IMR-90 (cell line): ENCODE results near the gene MCL1. TPM values are rescaled to one million over a fixed set of nuclear protein-coding genes. Genes with fewer than 3 reads are reported as not detected.

Source experiments
- ATAC-seq: fragments of 200-7000 bp; cut with Tn5 transposase; 2 replicates; pipeline ENCODE4 v1.9.1; 2020; ENCODE audit warnings: low read depth, mild to moderate bottlenecking, moderate library complexity
- BruUV-seq: library from RNA; stranded (reverse); fragments of 400-500 nt; replicated peaks from 2 replicates; lab custom pipeline; 2021; lab: Mats Ljungman, UMichigan
- CTCF ChIA-PET: fragments of 300-600 bp; formaldehyde crosslinking; extraction: SDS; loops from one replicate; lab custom pipeline; 2021; ENCODE audit warnings: antibody characterized with exemption; lab: Yijun Ruan, JAX
- POLR2A ChIA-PET: fragments of 300-600 bp; sonication (Branson Sonifier 250); formaldehyde crosslinking; loops from one replicate; lab custom pipeline; 2022; ENCODE audit warnings: antibody characterized with exemption; ENCODE audit not compliant: unreplicated experiment; lab: Charles Lee
- DNase-seq: peaks from one replicate; pipeline ENCODE4 v3.0.0; 2013
- H2AFZ ChIP-seq: replicated peaks from 2 replicates; pipeline ENCODE3; 2013; ENCODE audit warnings: low read length, mild to moderate bottlenecking; ENCODE audit not compliant: poor library complexity
- H2AK5ac ChIP-seq: 2 replicates; pipeline ENCODE4 v1.6.1; 2013; ENCODE audit warnings: low read depth, low read length, inconsistent platforms
- H2AK9ac ChIP-seq: replicated peaks from 2 replicates; pipeline ENCODE3; 2013; ENCODE audit warnings: mild to moderate bottlenecking, low read depth, low read length, moderate library complexity; ENCODE audit not compliant: poor library complexity
- H2BK120ac ChIP-seq: 2 replicates; pipeline ENCODE4 v1.6.1; 2013; ENCODE audit warnings: low read depth, low read length, inconsistent platforms
- H2BK15ac ChIP-seq: 3 replicates; pipeline ENCODE4 v1.6.1; 2013; ENCODE audit warnings: low read depth, low read length, inconsistent platforms
- H2BK20ac ChIP-seq: 2 replicates; pipeline ENCODE4 v1.6.1; 2013; ENCODE audit warnings: low read depth, mild to moderate bottlenecking, inconsistent platforms, low read length, moderate library complexity
- H2BK5ac ChIP-seq: 2 replicates; pipeline ENCODE4 v1.6.1; 2013; ENCODE audit warnings: mild to moderate bottlenecking, low read depth, low read length, inconsistent platforms; ENCODE audit not compliant: poor library complexity, severe bottlenecking
- H3K14ac ChIP-seq: replicated peaks from 2 replicates; pipeline ENCODE4 v1.6.1; 2013; ENCODE audit warnings: low read depth, low read length, inconsistent platforms
- H3K18ac ChIP-seq: 2 replicates; pipeline ENCODE4 v1.6.1; 2013; ENCODE audit warnings: low read depth, low read length, control low read depth
- H3K23ac ChIP-seq: 2 replicates; pipeline ENCODE4 v1.6.1; 2013; ENCODE audit warnings: low read depth, low read length, inconsistent platforms
- H3K27ac ChIP-seq: 2 replicates; pipeline ENCODE4 v1.5.1; 2013; ENCODE audit warnings: mild to moderate bottlenecking, control low read depth, low read length; ENCODE audit not compliant: insufficient read depth
- H3K27me3 ChIP-seq: 2 replicates; pipeline ENCODE4 v1.6.1; 2013; ENCODE audit warnings: low read length; ENCODE audit not compliant: control insufficient read depth, insufficient read depth
- H3K36me3 ChIP-seq: 2 replicates; pipeline ENCODE4 v1.6.1; 2013; ENCODE audit warnings: low read length, mixed read lengths; ENCODE audit not compliant: control insufficient read depth, insufficient read depth
- H3K4ac ChIP-seq: 2 replicates; pipeline ENCODE4 v1.6.1; 2013; ENCODE audit warnings: low read depth, low read length, inconsistent platforms
- H3K4me1 ChIP-seq: 2 replicates; pipeline ENCODE4 v1.6.1; 2013; ENCODE audit warnings: low read length, mixed read lengths; ENCODE audit not compliant: control insufficient read depth, insufficient read depth
- H3K4me2 ChIP-seq: 2 replicates; pipeline ENCODE4 v1.6.1; 2013; ENCODE audit warnings: low read depth, mild to moderate bottlenecking, control low read depth, low read length, moderate library complexity
- H3K4me3 ChIP-seq: 2 replicates; pipeline ENCODE4 v1.5.1; 2013; ENCODE audit warnings: low read depth, mild to moderate bottlenecking, control low read depth, low read length, moderate library complexity; ENCODE audit not compliant: insufficient read depth
- H3K56ac ChIP-seq: 2 replicates; pipeline ENCODE4 v1.6.1; 2013; ENCODE audit warnings: low read length, inconsistent platforms; ENCODE audit not compliant: insufficient read depth; ENCODE audit errors: extremely low read depth
- H3K79me1 ChIP-seq, 2 experiments: 2 replicates each; pipeline ENCODE4 v1.6.1; 2013; ENCODE audit warnings: low read length in 2 of 2, inconsistent platforms in 1 of 2, low read depth in 1 of 2
- H3K9ac ChIP-seq: 2 replicates; pipeline ENCODE4 v1.6.1; 2013; ENCODE audit warnings: low read depth, low read length, control low read depth
- H3K9me1 ChIP-seq: 2 replicates; pipeline ENCODE4 v1.6.1; 2013; ENCODE audit warnings: low read length, inconsistent platforms; ENCODE audit not compliant: insufficient read depth
- H3K9me3 ChIP-seq: 2 replicates; pipeline ENCODE4 v1.6.1; 2013; ENCODE audit warnings: low read length; ENCODE audit not compliant: control insufficient read depth, insufficient read depth
- H4K20me1 ChIP-seq: 2 replicates; pipeline ENCODE4 v1.6.1; 2013; ENCODE audit warnings: low read length, inconsistent platforms; ENCODE audit not compliant: insufficient read depth
- H4K5ac ChIP-seq: 2 replicates; pipeline ENCODE4 v1.6.1; 2013; ENCODE audit warnings: mild to moderate bottlenecking, low read depth, low read length, control low read depth
- H4K8ac ChIP-seq, 2 experiments: 2 replicates each; pipeline ENCODE4 v1.6.1; 2013; ENCODE audit warnings: low read depth in 2 of 2, low read length in 2 of 2, control low read depth in 1 of 2, inconsistent platforms in 1 of 2
- H4K91ac ChIP-seq: 2 replicates; pipeline ENCODE4 v1.6.1; 2013; ENCODE audit warnings: low read depth, low read length, inconsistent platforms; ENCODE audit not compliant: insufficient read depth
- BHLHE40 ChIP-seq: fragments of 150-350 bp; IDR thresholded peaks from 2 replicates; pipeline ENCODE4 v1.6.1; 2016; ENCODE audit warnings: mild to moderate bottlenecking, low read depth, low read length
- CEBPB ChIP-seq: IDR thresholded peaks from 2 replicates; pipeline ENCODE4 v1.6.1; 2012; ENCODE audit warnings: low read depth, low read length, improper control_type of control experiment
- CHD1 ChIP-seq: IDR thresholded peaks from 2 replicates; pipeline ENCODE4 v1.6.1; 2012; ENCODE audit warnings: low read depth, low read length, improper control_type of control experiment
- FOS ChIP-seq: fragments of 150-350 bp; IDR thresholded peaks from 2 replicates; pipeline ENCODE4 v1.6.1; 2016; ENCODE audit warnings: low read depth, low read length
- MAFK ChIP-seq: IDR thresholded peaks from 2 replicates; pipeline ENCODE4 v1.6.1; 2012; ENCODE audit warnings: low read depth, low read length, improper control_type of control experiment
- MAZ ChIP-seq: IDR thresholded peaks from 2 replicates; pipeline ENCODE4 v1.6.1; 2012; ENCODE audit warnings: low read depth, mild to moderate bottlenecking, low read length, improper control_type of control experiment, moderate library complexity, borderline replicate concordance
- MXI1 ChIP-seq: IDR thresholded peaks from 2 replicates; pipeline ENCODE4 v1.6.1; 2012; ENCODE audit warnings: low read depth, mild to moderate bottlenecking, low read length, moderate library complexity, borderline replicate concordance
- NFE2L2 ChIP-seq: fragments of 150-350 bp; IDR thresholded peaks from 2 replicates; pipeline ENCODE4 v1.6.1; 2016; ENCODE audit warnings: low read depth, mild to moderate bottlenecking, low read length
- POLR2A ChIP-seq: IDR thresholded peaks from 2 replicates; pipeline ENCODE4 v1.6.1; 2012; ENCODE audit warnings: mild to moderate bottlenecking, low read depth, low read length
- RAD21 ChIP-seq: IDR thresholded peaks from 2 replicates; pipeline ENCODE4 v1.6.1; 2012; ENCODE audit warnings: low read length, improper control_type of control experiment
- RCOR1 ChIP-seq: IDR thresholded peaks from 2 replicates; pipeline ENCODE4 v1.6.1; 2012; ENCODE audit warnings: mild to moderate bottlenecking, low read length, improper control_type of control experiment; ENCODE audit not compliant: insufficient replicate concordance
- RFX5 ChIP-seq: IDR thresholded peaks from 2 replicates; pipeline ENCODE4 v1.8.0; 2012; ENCODE audit warnings: low read depth, mild to moderate bottlenecking, low read length, moderate library complexity
- SMC3 ChIP-seq: fragments of 150-350 bp; IDR thresholded peaks from 2 replicates; pipeline ENCODE4 v1.6.1; 2016; ENCODE audit warnings: low read depth, mild to moderate bottlenecking, antibody characterized with exemption, low read length, moderate library complexity
- WGBS, 2 experiments: methylation state at CpG; one replicate each; pipeline versions ENCODE4 v1.1.5 to v1.1.7; 2013; ENCODE audit warnings: missing lambda C conversion rate in 2 of 2; ENCODE audit not compliant: insufficient read length in 1 of 2; ENCODE audit errors: extremely low coverage in 2 of 2; 5-methylcytosine and 5-hydroxymethylcytosine counted together
- dilution Hi-C: fragments of 300-500 bp; cut with HindIII; formaldehyde crosslinking; loops from one replicate; pipeline ENCODE4 v1.14.3; 2018; ENCODE audit warnings: low sequenced_read_pairs; ENCODE audit not compliant: unreplicated experiment
- in situ Hi-C: fragments of 300-500 bp; cut with MboI; formaldehyde crosslinking; loops from 3 replicates; pipeline ENCODE4 v1.14.3; 2019; ENCODE audit warnings: low sequenced_read_pairs, inconsistent platforms, mixed read lengths
- intact Hi-C: fragments of 100-400 bp; cut with micrococcal nuclease; formaldehyde crosslinking; loops from 2 replicates; pipeline ENCODE4 v1.10.0; 2022
- polyA plus RNA-seq, 3 experiments: library from polyadenylated mRNA; depleted of rRNA; stranded (reverse); fragments of >200 nt; gene quantifications; 2 replicates each; pipeline ENCODE4 v1.2.3, GENCODE V29; 2012; ENCODE audit warnings: low replicate concordance in 1 of 3
- total RNA-seq: library from RNA; depleted of rRNA; stranded (reverse); fragments of >200 nt; gene quantifications from 2 replicates; pipeline ENCODE4 v1.2.3, GENCODE V29; 2012
- TF ChIP-seq, protein P1 (sequence below): conservative IDR thresholded peaks from 2 replicates; pipeline ENCODE4 v1.5.1; 2012; ENCODE audit warnings: mild to moderate bottlenecking, low read depth, low read length, improper control_type of control experiment
- TF ChIP-seq, protein P2 (sequence below): fragments of 150-350 bp; IDR thresholded peaks from 2 replicates; pipeline ENCODE4 v1.6.1; 2016; ENCODE audit warnings: low read depth, mild to moderate bottlenecking, low read length, moderate library complexity, borderline replicate concordance
- TF ChIP-seq, protein P3 (sequence below): fragments of 150-350 bp; IDR thresholded peaks from 2 replicates; pipeline ENCODE4 v1.6.1; 2017; ENCODE audit warnings: mild to moderate bottlenecking, antibody characterized with exemption, low read length, low read depth

The MCL1 gene
- total and polyA plus RNA-seq, 2 of the 4 experiments (the other 2 are of a cell fraction), result 79.5 to 142 TPM

DNA sequence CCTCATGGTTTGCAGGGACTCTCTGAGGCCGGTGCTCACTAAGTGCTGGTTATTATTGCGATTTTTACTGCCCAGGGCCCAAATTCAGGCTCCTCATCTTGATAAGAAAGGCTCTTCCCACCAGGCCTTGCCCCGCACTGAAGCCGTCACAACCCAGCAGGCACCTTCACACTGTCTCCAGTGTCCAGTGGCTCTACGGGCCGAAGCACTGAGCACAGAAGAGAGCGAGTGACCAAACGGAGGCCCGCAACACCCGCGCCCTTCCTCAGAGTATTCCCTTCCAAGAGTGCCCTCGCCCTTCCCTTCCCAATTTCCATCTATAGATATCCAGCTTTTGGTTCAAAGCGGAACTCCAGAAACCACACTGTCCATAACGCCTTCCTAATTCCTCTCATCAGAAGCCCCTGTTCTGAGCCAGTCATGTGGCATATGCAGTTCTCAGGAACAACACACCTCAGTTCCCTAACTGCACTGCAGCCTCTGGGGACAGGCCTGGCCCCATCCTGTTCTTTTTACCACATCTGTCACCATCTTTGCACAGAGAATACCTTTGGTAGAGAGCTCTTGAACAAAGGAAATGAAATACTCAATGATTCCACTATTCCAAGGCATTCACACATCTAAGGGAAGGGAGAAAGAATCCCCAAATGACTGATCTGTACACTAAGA, 48.8 kb downstream of the MCL1 start:
- Histone ChIP-seq H2BK20ac (no peak overlapping the region), H2AFZ (peak overlapping the region; percentile 38), H3K27me3 (no peaks in the 10 kb centered on the region), H3K4me1 (peaks cover 13% of the 10 kb centered on the region), H3K18ac (no peak overlapping the region), H3K9me1 (peaks cover 4% of the 10 kb centered on the region), H2BK15ac (no peak overlapping the region), H3K14ac (no peak overlapping the region), H3K9ac (no peak overlapping the region), H3K36me3 (no peaks in the 10 kb centered on the region), H3K4ac (no peak overlapping the region), H2AK5ac (peak overlapping the region; percentile 65; the same call in 1 of the 2 replicates), H3K4me3 (no peak overlapping the region), H4K5ac (no peak overlapping the region), H3K9me3 (no peaks in the 10 kb centered on the region), H2BK5ac (no peak overlapping the region), H3K56ac (no peak overlapping the region), H3K27ac (no peak overlapping the region), H4K20me1 (no peaks in the 10 kb centered on the region), H2BK120ac (peak overlapping the region; percentile 21; the same call in 1 of the 2 replicates), H4K8ac (no peak overlapping the region), H3K23ac (no peak overlapping the region), H3K79me1 (peaks cover 0 to 2% of the 10 kb centered on the region in 2 experiments; a peak in 1 of 4 replicates), H3K4me2 (no peak overlapping the region), H4K91ac (no peak overlapping the region), H2AK9ac (no peak overlapping the region)
- dilution Hi-C loops (no loop called here), intact Hi-C loops (loop anchor here (10.0 kb wide), 1 partner anchor 166 kb away; the partner anchor contains the start of gene RPRD2), in situ Hi-C loops (no loop called here)
- no peak for ATAC-seq
- POLR2A ChIA-PET, result no interaction called here
- CTCF ChIA-PET, result no interaction called here
- BruUV-seq, result no TSS peak
- no peak for DNase-seq
- TF ChIP-seq, protein P1, sequence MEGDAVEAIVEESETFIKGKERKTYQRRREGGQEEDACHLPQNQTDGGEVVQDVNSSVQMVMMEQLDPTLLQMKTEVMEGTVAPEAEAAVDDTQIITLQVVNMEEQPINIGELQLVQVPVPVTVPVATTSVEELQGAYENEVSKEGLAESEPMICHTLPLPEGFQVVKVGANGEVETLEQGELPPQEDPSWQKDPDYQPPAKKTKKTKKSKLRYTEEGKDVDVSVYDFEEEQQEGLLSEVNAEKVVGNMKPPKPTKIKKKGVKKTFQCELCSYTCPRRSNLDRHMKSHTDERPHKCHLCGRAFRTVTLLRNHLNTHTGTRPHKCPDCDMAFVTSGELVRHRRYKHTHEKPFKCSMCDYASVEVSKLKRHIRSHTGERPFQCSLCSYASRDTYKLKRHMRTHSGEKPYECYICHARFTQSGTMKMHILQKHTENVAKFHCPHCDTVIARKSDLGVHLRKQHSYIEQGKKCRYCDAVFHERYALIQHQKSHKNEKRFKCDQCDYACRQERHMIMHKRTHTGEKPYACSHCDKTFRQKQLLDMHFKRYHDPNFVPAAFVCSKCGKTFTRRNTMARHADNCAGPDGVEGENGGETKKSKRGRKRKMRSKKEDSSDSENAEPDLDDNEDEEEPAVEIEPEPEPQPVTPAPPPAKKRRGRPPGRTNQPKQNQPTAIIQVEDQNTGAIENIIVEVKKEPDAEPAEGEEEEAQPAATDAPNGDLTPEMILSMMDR, result no peak
- TF ChIP-seq MAFK (no peak), CHD1 (no peak), NFE2L2 (no peak), MXI1 (no peak), SMC3 (no peak), RFX5 (no peak), FOS (no peak), MAZ (no peak), RAD21 (no peak), RCOR1 (no peak), BHLHE40 (no peak), POLR2A (no peak), CEBPB (no peak)
- TF ChIP-seq, protein P2, sequence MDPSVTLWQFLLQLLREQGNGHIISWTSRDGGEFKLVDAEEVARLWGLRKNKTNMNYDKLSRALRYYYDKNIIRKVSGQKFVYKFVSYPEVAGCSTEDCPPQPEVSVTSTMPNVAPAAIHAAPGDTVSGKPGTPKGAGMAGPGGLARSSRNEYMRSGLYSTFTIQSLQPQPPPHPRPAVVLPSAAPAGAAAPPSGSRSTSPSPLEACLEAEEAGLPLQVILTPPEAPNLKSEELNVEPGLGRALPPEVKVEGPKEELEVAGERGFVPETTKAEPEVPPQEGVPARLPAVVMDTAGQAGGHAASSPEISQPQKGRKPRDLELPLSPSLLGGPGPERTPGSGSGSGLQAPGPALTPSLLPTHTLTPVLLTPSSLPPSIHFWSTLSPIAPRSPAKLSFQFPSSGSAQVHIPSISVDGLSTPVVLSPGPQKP, result no peak
- TF ChIP-seq, protein P3, sequence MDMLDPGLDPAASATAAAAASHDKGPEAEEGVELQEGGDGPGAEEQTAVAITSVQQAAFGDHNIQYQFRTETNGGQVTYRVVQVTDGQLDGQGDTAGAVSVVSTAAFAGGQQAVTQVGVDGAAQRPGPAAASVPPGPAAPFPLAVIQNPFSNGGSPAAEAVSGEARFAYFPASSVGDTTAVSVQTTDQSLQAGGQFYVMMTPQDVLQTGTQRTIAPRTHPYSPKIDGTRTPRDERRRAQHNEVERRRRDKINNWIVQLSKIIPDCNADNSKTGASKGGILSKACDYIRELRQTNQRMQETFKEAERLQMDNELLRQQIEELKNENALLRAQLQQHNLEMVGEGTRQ, result no peak
- 98% methylated on average over 7 of the region's 14 CpGs; no CpG with 5 or more reads in 1 of the 2 experiments for WGBS, 2 experiments
